A549 (cell line): ENCODE results near the gene ICE2. TPM values are rescaled to one million over a fixed set of nuclear protein-coding genes. Genes with fewer than 3 reads are reported as not detected.

Experiments
- ATAC-seq, 2 experiments: fragments of 200-7000 bp in 1 of 2; fragments of >200 bp in 1 of 2; cut with Nextera tagmentation in 1 of 2; cut with Tn5 transposase in 1 of 2; 3 replicates each; pipeline versions ENCODE4 v1.8.0 to v1.9.1; 2018 to 2020; ENCODE audit warnings: mild to moderate bottlenecking in 1 of 2, moderate library complexity in 1 of 2
- CTCF ChIA-PET: fragments of 300-600 bp; sonication (Branson Sonifier 250); formaldehyde crosslinking; extraction: SDS; loops from one replicate; lab custom pipeline; 2021; ENCODE audit warnings: antibody characterized with exemption, inconsistent platforms; lab: Yijun Ruan, JAX
- POLR2A ChIA-PET: fragments of 350-600 bp; formaldehyde crosslinking; extraction: SDS; loops from one replicate; lab custom pipeline; 2021; ENCODE audit warnings: antibody characterized with exemption, inconsistent platforms; lab: Yijun Ruan, JAX
- DNase-seq, 2 experiments: peaks; one replicate each; pipeline versions ENCODE4 v3.0.0 to v3.0.0-alpha.2; 2011 to 2016; ENCODE audit warnings: low read depth in 1 of 2, low spot score in 1 of 2
- FAIRE-seq: peaks from 2 replicates; lab custom pipeline; 2011; peaks lifted over from hg19 to GRCh38; lab: Jason Lieb, UNC
- H3K27ac ChIP-seq, 2 experiments: fragments of >200 bp; sonication (Bioruptor Twin); formaldehyde crosslinking; 3 replicates each; pipeline ENCODE4 v1.5.1; 2016 to 2017
- H3K4me1 ChIP-seq: fragments of >200 bp; sonication (Bioruptor Twin); formaldehyde crosslinking; 3 replicates; pipeline ENCODE4 v1.6.1; 2016
- H3K4me2 ChIP-seq: fragments of >200 bp; sonication (Bioruptor Twin); formaldehyde crosslinking; 3 replicates; pipeline ENCODE4 v1.6.1; 2016
- H3K4me3 ChIP-seq: fragments of >200 bp; sonication (Bioruptor Twin); formaldehyde crosslinking; 3 replicates; pipeline ENCODE4 v1.5.1; 2016
- H3K9me3 ChIP-seq: fragments of >200 bp; sonication (Bioruptor Twin); formaldehyde crosslinking; 3 replicates; pipeline ENCODE4 v1.6.1; 2016
- ATOH8 ChIP-seq: fragments of 250-450 bp; sonication (Bioruptor Pico); IDR thresholded peaks from 2 replicates; pipeline ENCODE4 v1.5.0; 2020; ENCODE audit warnings: low read depth, mild to moderate bottlenecking, moderate library complexity
- CBX2 ChIP-seq: fragments of 200-600 bp; sonication (generic); IDR thresholded peaks from 2 replicates; pipeline ENCODE4 v1.6.1; 2016; ENCODE audit warnings: low read depth, mild to moderate bottlenecking, borderline replicate concordance
- CEBPB ChIP-seq, 2 experiments: fragments of >200 bp in 1 of 2; sonication (Bioruptor Twin) in 1 of 2; formaldehyde crosslinking in 1 of 2; IDR thresholded peaks; 2 replicates each; pipeline ENCODE4 v1.6.1; 2012 to 2016
- EHMT2 ChIP-seq: fragments of 200-600 bp; sonication (generic); IDR thresholded peaks from 2 replicates; pipeline ENCODE4 v1.6.1; 2016; ENCODE audit warnings: antibody characterized with exemption, low read depth, mild to moderate bottlenecking, moderate library complexity
- FOSB ChIP-seq: fragments of 250-450 bp; sonication (Bioruptor Pico); IDR thresholded peaks from 2 replicates; pipeline ENCODE4 v1.5.0; 2020; ENCODE audit warnings: mild to moderate bottlenecking, moderate library complexity
- FOSL2 ChIP-seq, 2 experiments: fragments of 450-650 bp in 1 of 2; fragments of >200 bp in 1 of 2; sonication (Bioruptor Twin) in 1 of 2; formaldehyde crosslinking; IDR thresholded peaks; 2 replicates each; pipeline versions ENCODE4 v1.5.0 to v1.6.1; 2016 to 2020; ENCODE audit warnings: mild to moderate bottlenecking in 1 of 2, moderate library complexity in 1 of 2
- GATA3 ChIP-seq: IDR thresholded peaks from 2 replicates; pipeline ENCODE4 v1.6.1; 2012; ENCODE audit warnings: borderline replicate concordance
- HEYL ChIP-seq: fragments of 250-450 bp; sonication (Bioruptor Pico); IDR thresholded peaks from 2 replicates; pipeline ENCODE4 v1.8.0; 2021; ENCODE audit warnings: mild to moderate bottlenecking, moderate library complexity
- HOXA7 ChIP-seq: fragments of 250-450 bp; sonication (Bioruptor Pico); IDR thresholded peaks from 2 replicates; pipeline ENCODE4 v1.5.0; 2020; ENCODE audit warnings: mild to moderate bottlenecking, moderate library complexity
- JUN ChIP-seq, 2 experiments: fragments of >200 bp; sonication (Bioruptor Twin); formaldehyde crosslinking; IDR thresholded peaks; 2 replicates in 1 of 2; 3 replicates in 1 of 2; pipeline ENCODE4 v1.6.1; 2016 to 2017
- KDM1A ChIP-seq: fragments of 200-600 bp; sonication (generic); IDR thresholded peaks from 2 replicates; pipeline ENCODE4 v1.6.1; 2016; ENCODE audit warnings: low read depth, mild to moderate bottlenecking
- MAX ChIP-seq: IDR thresholded peaks from 2 replicates; pipeline ENCODE4 v1.6.1; 2012
- POLR2A ChIP-seq: IDR thresholded peaks from 2 replicates; pipeline ENCODE4 v1.6.1; 2012; ENCODE audit warnings: mild to moderate bottlenecking, low read length
- POLR2AphosphoS2 ChIP-seq: conservative IDR thresholded peaks from 2 replicates; pipeline ENCODE4 v1.6.1; 2012; ENCODE audit warnings: low read length, improper control_type of control experiment, inconsistent platforms
- RARB ChIP-seq: fragments of 250-450 bp; sonication (Bioruptor Pico); IDR thresholded peaks from 2 replicates; pipeline ENCODE4 v1.8.0; 2021; ENCODE audit warnings: mild to moderate bottlenecking, moderate library complexity
- RCOR1 ChIP-seq: fragments of 150-350 bp; IDR thresholded peaks from 2 replicates; pipeline ENCODE4 v1.6.1; 2014; ENCODE audit warnings: antibody characterized with exemption, low read length, low read depth
- TFCP2L1 ChIP-seq: fragments of 250-450 bp; sonication (Bioruptor Pico); IDR thresholded peaks from 2 replicates; pipeline ENCODE4 v1.5.0; 2021; ENCODE audit warnings: mild to moderate bottlenecking
- TP53 ChIP-seq: fragments of 250-450 bp; sonication (Bioruptor Pico); IDR thresholded peaks from 2 replicates; pipeline ENCODE4 v1.5.0; 2021; ENCODE audit warnings: mild to moderate bottlenecking, moderate library complexity
- ZC3H11A ChIP-seq: fragments of 450-650 bp; IDR thresholded peaks from 2 replicates; pipeline ENCODE4 v1.6.1; 2014; ENCODE audit warnings: antibody characterized with exemption, mild to moderate bottlenecking
- ZFP36 ChIP-seq: fragments of 450-650 bp; IDR thresholded peaks from 2 replicates; pipeline ENCODE4 v1.6.1; 2014; ENCODE audit warnings: borderline replicate concordance; ENCODE audit not compliant: partially characterized antibody
- ZNF302 ChIP-seq: fragments of 250-450 bp; sonication (Bioruptor Pico); IDR thresholded peaks from 2 replicates; pipeline ENCODE4 v1.9.0; 2021; ENCODE audit warnings: inconsistent platforms, mild to moderate bottlenecking, moderate library complexity
- ZSCAN20 ChIP-seq: fragments of 250-450 bp; sonication (Bioruptor Pico); IDR thresholded peaks from 2 replicates; pipeline ENCODE4 v1.8.0; 2022; ENCODE audit warnings: mild to moderate bottlenecking, moderate library complexity
- WGBS: methylation state at CpG from one replicate; pipeline ENCODE4 v1.1.6; 2017; ENCODE audit errors: missing lambda C conversion rate; 5-methylcytosine and 5-hydroxymethylcytosine counted together
- polyA plus RNA-seq, 4 experiments: library from polyadenylated mRNA; depleted of rRNA in 3 of 4; stranded (reverse); fragments of >200 nt; fragmentation: RNase III in 1 of 4; extraction: RNeasy Plus Mini Kit Qiagen cat#74134 plus additional on column Dnase treatment in 1 of 4; gene quantifications; 2 replicates in 3 of 4; 3 replicates in 1 of 4; pipeline ENCODE4 v1.2.3, GENCODE V29; 2011 to 2017
- TF ChIP-seq, protein P1 (sequence below): fragments of 250-450 bp; sonication (Bioruptor Pico); IDR thresholded peaks from 2 replicates; pipeline ENCODE4 v1.5.0; 2021; ENCODE audit warnings: mild to moderate bottlenecking, moderate library complexity, borderline replicate concordance
- TF ChIP-seq, protein P2 (sequence below): fragments of 150-350 bp; IDR thresholded peaks from 2 replicates; pipeline ENCODE4 v1.6.1; 2014; ENCODE audit warnings: low read depth, mild to moderate bottlenecking, low read length

Gene ICE2
- polyA plus RNA-seq, 2 of the 4 experiments (the other 2 are of a cell fraction): 43.1 to 87.6 TPM

GRCh38 chr15:60382773-60383674 is 95.9 kb downstream of the ICE2 start:
- TF ChIP-seq RCOR1 (no peak), FOSB (CRISPR knock-in tag) (peak; percentile 65), RARB (CRISPR knock-in tag) (peak; percentile 88), TP53 (CRISPR knock-in tag) (peak; percentile 37; the same call in 1 of the 2 replicates), TFCP2L1 (peak; percentile 61; the same call in 1 of the 2 replicates), ATOH8 (CRISPR knock-in tag) (0 out of 2 replicates have a peak, but pooled peaks have one; percentile 33), GATA3 (no peak), EHMT2 (no peak), ZC3H11A (no peak), HOXA7 (peak; percentile 70), MAX (no peak), POLR2AphosphoS2 (peak; percentile 97; the same call in 1 of the 2 replicates), KDM1A (no peak), POLR2A (no peak), JUN (IDR thresholded peaks at IDR 0.05) (peak; percentile 8 to 24; a peak in 2 of 5 replicates), CBX2 (no peak)
- TF ChIP-seq, protein P1, sequence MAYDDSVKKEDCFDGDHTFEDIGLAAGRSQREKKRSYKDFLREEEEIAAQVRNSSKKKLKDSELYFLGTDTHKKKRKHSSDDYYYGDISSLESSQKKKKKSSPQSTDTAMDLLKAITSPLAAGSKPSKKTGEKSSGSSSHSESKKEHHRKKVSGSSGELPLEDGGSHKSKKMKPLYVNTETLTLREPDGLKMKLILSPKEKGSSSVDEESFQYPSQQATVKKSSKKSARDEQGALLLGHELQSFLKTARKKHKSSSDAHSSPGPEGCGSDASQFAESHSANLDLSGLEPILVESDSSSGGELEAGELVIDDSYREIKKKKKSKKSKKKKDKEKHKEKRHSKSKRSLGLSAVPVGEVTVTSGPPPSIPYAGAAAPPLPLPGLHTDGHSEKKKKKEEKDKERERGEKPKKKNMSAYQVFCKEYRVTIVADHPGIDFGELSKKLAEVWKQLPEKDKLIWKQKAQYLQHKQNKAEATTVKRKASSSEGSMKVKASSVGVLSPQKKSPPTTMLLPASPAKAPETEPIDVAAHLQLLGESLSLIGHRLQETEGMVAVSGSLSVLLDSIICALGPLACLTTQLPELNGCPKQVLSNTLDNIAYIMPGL (CRISPR knock-in tag): 0 out of 2 replicates have a peak, but pooled peaks have one; percentile 38
- TF ChIP-seq, protein P2, sequence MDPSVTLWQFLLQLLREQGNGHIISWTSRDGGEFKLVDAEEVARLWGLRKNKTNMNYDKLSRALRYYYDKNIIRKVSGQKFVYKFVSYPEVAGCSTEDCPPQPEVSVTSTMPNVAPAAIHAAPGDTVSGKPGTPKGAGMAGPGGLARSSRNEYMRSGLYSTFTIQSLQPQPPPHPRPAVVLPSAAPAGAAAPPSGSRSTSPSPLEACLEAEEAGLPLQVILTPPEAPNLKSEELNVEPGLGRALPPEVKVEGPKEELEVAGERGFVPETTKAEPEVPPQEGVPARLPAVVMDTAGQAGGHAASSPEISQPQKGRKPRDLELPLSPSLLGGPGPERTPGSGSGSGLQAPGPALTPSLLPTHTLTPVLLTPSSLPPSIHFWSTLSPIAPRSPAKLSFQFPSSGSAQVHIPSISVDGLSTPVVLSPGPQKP: no peak
- Histone ChIP-seq H3K9me3 (no peaks in the 10 kb centered on the region), H3K4me1 (peaks cover 100% of the 10 kb centered on the region), H3K27ac (peak overlapping the region; percentile 90; a peak in 5 of 6 replicates), H3K4me2 (peak overlapping the region; percentile 94), H3K4me3 (peak overlapping the region; percentile 0; the same call in 1 of the 3 replicates)
- 72% methylated on average over 8 of the region's 8 CpGs for WGBS
- DNase-seq (peak in 1 of 2 experiments; percentile 29), ATAC-seq (peak in 1 of 2 experiments; percentile 17; a peak in 3 of 6 replicates), FAIRE-seq (no peak)
- ChIA-PET POLR2A (interaction anchor here (0.9 to 3.5 kb wide), 11 partner anchors 8 to 24 kb away, joined by 3 to 20 read pairs (median 6); partner anchors contain the start of gene ANXA2), CTCF (interaction anchor here (0.6 to 5.3 kb wide), 13 partner anchors 9 to 692 kb away, joined by 3 to 19 read pairs (median 3); no protein-coding TSS in a partner anchor)

- TF ChIP-seq RARB (CRISPR knock-in tag) (peak; percentile 36; the same call in 1 of the 2 replicates), FOSL2 (IDR thresholded peaks at IDR 0.05) (no peak), FOSL2 (CRISPR knock-in tag; IDR thresholded peaks at IDR 0.05) (peak; percentile 48), ZFP36 (no peak), HOXA7 (0 out of 2 replicates have a peak, but pooled peaks have one; percentile 51), MAX (0 out of 2 replicates have a peak, but pooled peaks have one; percentile 33), CEBPB (IDR thresholded peaks at IDR 0.05) (peak; percentile 61 to 70; a peak in 3 of 4 replicates), ZSCAN20 (no peak), HEYL (CRISPR knock-in tag) (0 out of 2 replicates have a peak, but pooled peaks have one; percentile 59), POLR2AphosphoS2 (peak; percentile 98), TFCP2L1 (peak; percentile 32), FOSB (CRISPR knock-in tag) (peak; percentile 76; the same call in 1 of the 2 replicates), ZNF302 (CRISPR knock-in tag) (no peak), JUN (IDR thresholded peaks at IDR 0.05) (peak in 1 of 2 experiments; percentile 24; a peak in 1 of 5 replicates)
- no peak for FAIRE-seq
- ChIA-PET CTCF (interaction anchor here (0.7 to 5.3 kb wide), 10 partner anchors 8 to 63 kb away, joined by 3 to 19 read pairs (median 4); no protein-coding TSS in a partner anchor), POLR2A (interaction anchor here (0.6 to 3.5 kb wide), 12 partner anchors 8 to 41 kb away, joined by 3 to 20 read pairs (median 4); partner anchors contain the start of gene ANXA2)
- peak overlapping the region; percentile 94 for H3K4me2 ChIP-seq
- peak overlapping the region; percentile 90 for H3K27ac ChIP-seq
- H3K4me1 ChIP-seq: peaks cover 100% of the 10 kb centered on the region
- 56% methylated on average over 8 of the region's 8 CpGs for WGBS
- DNase-seq: peak in 1 of 2 experiments; percentile 46
- H3K9me3 ChIP-seq: no peaks in the 10 kb centered on the region
- H3K4me3 ChIP-seq: no peak overlapping the region; the same call in 2 of the 3 replicates
- no peak for ATAC-seq
Observed at GRCh38 chr15:60381148-60381788, 97.7 kb downstream of the ICE2 start.
